ENCODE measurements around the gene MRAP. TPM values are rescaled to one million over a fixed set of nuclear protein-coding genes. Genes with fewer than 3 reads are reported as not detected.

Gene MRAP
- total RNA-seq, 1 experiment from 2014 or later = not detected

- no peak for DNase-seq (ENCODE audit: low spot score)
Observed at GRCh38 chr21:32322103-32322502, 23.4 kb downstream of the MRAP start.

DNA sequence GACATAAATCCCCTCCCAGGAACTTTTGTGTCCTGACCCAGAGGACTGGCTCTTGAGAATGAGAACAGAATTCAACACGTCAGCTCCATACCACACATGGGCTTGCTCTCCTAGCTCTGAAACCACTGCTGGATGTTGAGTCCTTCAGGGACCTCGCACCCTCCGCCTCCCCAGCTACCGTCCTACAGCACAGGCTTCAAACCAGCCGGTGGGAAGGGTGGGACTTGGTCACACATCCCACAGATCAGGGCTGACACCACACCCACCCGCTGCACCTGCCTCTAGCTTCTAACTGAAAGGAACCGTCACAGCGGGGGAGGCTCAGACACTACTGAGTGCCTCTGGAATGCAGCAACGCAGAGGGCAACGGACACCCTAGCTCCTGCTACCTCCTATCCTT is 24.0 kb downstream of the MRAP start:
- DNase-seq (ENCODE audit: low spot score) = no peak

DNA sequence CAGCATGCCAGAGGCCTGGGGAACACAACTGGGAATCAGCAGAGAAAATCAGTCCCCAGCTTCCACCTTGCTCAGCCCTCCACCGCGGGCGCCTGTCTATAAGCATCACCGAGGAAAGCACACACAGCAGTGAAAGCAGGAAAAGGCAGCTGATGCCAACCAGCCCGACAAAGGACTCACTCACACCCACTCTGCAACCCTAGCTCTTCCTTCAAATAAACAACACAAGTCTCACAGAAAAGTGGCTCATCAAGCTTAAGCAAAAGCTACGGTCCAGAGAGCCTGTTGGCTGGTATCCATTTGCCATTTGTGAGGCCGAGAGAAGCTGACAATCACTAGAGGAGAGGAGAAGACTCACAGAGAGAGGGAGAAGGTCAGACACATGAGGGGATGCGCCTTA is 27.1 kb downstream of the MRAP start:
- no peak for DNase-seq (ENCODE audit: low spot score)

DNA sequence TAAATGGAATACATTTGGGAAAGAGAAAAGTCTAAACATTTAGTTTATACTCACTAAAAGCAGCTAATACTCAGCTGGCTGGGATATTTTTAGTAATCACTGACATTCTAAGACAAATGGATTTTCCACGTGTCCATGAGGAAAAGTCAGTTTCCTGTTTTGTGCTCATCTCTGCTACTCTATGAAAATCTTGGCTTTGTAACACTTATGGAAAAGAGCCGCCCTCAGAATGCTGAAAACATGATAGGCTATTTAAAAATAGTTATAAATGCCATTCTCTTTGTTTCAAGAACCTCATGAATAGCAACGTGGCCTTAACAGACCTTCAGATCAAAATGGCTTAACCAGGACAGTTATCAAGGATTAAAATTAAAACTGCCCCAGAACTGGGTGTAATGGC is 29.9 kb downstream of the MRAP start:
- DNase-seq (ENCODE audit: low spot score) = no peak

- DNase-seq (ENCODE audit: low spot score) = no peak
Observed at GRCh38 chr21:32329331-32329730, 30.7 kb downstream of the MRAP start.

GRCh38 chr21:32329776-32330175 is 31.1 kb downstream of the MRAP start:
- DNase-seq (ENCODE audit: low spot score) = no peak

- no peak for DNase-seq (ENCODE audit: low spot score)
Observed at GRCh38 chr21:32330784-32331311, 32.2 kb downstream of the MRAP start.

GRCh38 chr21:32331444-32332305 is 33.0 kb downstream of the MRAP start:
- no peak for DNase-seq (ENCODE audit: low spot score)

DNA sequence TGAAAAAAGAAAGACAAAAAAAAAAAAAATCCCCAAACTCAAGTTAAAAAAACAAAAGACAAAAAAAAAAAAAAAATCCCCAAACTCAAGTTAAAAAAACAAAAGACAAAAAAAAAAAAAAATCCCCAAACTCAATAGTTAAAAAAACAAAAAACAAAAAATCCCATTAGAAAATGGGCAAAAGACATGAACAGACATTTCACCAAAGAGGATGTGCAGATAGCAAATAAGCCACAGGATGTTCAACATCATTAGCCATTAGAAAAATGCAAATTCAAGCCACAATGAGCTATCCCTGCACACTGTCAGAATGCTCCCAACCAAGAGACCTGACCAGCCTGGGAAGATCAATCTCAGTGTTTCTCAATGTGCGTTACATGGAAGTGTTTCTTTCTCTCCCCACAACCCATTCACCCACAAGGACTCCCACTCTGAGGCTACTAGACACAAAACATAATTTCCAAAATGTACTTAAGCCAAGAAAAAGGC is 33.9 kb downstream of the MRAP start:
- DNase-seq (ENCODE audit: low spot score) = no peak

- DNase-seq (ENCODE audit: low spot score) = no peak
Observed at GRCh38 chr21:32333953-32334673, 35.5 kb downstream of the MRAP start.

DNA sequence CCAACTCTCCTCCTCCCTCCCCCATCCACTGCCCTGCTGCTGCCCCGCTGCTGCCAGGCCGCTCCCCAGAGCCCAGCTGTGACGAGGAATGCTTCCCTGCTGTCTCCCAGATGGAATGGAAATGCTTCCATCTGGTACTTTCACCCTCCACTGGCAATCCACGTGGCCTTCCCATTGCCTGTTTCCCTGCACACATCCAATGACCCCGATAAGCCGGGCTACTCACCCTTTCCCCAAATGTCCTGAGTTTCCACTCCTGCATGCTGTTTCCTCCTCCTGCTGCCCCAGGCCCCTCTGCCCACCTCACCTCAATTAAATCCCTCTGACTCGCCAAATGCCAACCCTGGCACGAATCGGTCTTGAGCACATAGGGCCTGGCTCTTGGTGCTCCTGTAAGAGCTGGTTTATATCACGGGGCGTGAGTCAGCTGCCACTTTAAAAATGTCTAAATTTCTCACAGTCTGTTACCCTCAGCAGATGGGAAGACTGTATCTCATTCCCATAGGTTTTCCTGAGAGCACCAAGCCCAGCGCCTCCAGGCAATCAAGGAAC is 36.4 kb downstream of the MRAP start:
- DNase-seq (ENCODE audit: low spot score) = no peak

- DNase-seq (ENCODE audit: low spot score) = no peak
Observed at GRCh38 chr21:32335601-32336575, 37.2 kb downstream of the MRAP start.

GRCh38 chr21:32336711-32337110 is 38.1 kb downstream of the MRAP start:
- DNase-seq (ENCODE audit: low spot score) = no peak

DNA sequence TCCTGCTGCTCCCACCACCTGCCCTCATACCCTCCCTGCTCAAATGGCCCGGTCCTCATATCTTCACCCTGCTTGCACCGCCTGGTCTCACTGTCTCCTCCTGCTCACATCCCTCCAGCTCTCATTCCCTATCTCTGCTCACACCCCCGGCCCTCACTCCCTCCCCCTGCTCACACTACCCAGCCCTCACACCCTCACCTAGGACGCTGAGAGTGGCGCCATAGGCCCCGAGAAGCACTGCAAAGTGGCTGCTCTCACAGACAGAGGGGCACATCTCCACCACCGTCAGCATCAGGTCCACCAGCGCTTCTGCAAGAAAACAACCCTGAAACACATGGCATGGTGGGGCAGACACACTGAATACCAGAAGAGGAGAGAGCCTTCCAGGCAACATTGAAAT is 38.6 kb downstream of the MRAP start:
- DNase-seq (ENCODE audit: low spot score) = no peak

DNA sequence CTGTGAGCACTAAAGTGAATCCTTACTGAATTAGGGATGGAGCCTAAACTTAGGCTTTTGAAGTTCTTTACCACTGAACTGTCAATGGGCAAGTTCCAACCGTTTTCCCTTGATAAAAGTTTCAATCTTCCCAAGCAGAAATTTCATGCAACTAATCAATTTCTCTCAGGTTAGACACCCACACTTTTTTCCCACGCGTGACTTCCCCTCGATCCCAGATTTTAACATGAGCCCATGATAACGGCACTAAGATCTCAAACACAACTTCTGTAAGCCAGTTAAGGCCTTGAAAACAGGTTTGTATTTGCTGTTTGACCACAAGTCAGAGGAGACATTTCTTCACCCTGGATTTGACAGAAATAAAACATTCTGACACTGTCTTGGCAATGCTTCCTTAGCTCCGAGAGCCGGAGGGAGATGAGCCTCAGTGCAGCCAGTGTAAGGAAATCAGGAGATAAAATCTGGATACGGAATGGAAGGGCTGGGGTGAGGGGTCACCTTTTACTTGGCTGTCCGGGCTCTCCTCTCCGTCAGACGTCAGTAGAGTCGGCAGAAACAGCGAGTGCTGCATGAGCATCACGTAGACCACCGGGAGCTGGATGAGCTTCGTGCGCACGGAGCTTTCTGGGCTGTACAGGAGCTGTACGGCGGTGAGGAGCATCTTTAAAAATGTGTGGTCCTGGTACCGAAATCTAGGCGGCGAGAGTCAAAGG is 39.7 kb downstream of the MRAP start:
- DNase-seq (ENCODE audit: low spot score) = no peak

GRCh38 chr21:32340863-32341848 is 42.5 kb downstream of the MRAP start:
- DNase-seq (ENCODE audit: low spot score) = no peak

- DNase-seq (ENCODE audit: low spot score) = no peak
Observed at GRCh38 chr21:32346951-32347350, 48.3 kb downstream of the MRAP start.

DNA sequence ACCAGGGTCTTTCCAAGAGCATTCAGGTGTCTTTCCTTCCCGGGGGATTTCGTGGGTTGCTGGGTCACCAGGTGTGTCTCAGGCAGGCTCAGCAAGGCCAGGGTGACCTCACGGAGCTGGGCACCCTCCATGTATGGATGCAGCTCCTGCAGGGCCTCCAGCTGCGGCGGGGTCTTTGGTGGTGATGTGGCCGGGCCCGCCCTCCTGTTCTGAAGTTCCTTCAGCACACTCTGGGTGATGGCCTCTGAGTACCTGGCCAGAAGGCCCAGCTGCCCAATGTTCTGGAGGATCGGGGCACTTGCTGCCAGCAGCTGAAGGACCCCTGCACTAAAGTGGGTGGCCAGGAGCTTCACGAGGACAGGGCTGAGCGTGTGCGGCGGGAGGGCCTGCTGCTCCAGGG is 48.7 kb downstream of the MRAP start:
- DNase-seq (ENCODE audit: low spot score) = no peak

DNA sequence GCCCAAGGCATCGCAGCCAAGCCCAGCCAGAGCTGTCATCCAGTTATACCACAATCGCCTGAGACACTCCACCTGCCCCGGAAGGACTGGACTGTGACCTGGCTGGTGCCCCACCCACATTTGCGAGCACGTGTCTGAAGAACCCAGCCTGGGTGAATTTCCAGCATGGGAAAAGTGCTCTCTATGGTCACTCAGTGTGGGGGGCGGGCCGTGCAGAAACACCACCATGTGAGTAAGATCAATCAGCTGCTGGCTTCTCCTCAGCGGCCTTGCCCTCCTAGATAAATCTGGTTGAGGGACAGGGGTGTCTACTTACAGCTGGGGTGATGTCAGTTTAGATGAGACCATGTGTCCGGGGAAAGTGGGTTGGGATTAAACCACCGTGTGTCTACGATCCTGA is 49.3 kb downstream of the MRAP start:
- DNase-seq (ENCODE audit: low spot score) = no peak
